ENCODE measurements around the gene EPM2A.
"Not testable (repeated sequence)": the region's sequence is repeated elsewhere in the genome, so short reads cannot be mapped to it uniquely, and the experiment has no call there.

The EPM2A gene

GRCh38 chr6:145733207-145733606 lies 2.1 kb downstream of the EPM2A start:
- no peak for DNase-seq

- DNase-seq, result no peak
Measured at GRCh38 chr6:145731447-145731846, 3.9 kb downstream of the EPM2A start.

- no peak for DNase-seq
Measured at GRCh38 chr6:145729887-145730286, 5.4 kb downstream of the EPM2A start.

GRCh38 chr6:145728444-145729385 lies 6.6 kb downstream of the EPM2A start:
- no peak for DNase-seq

GRCh38 chr6:145727817-145728388 lies 7.4 kb downstream of the EPM2A start:
- DNase-seq, result no peak

GRCh38 chr6:145725570-145725969 lies 9.8 kb downstream of the EPM2A start:
- no peak for DNase-seq

- DNase-seq, result no peak
Measured at GRCh38 chr6:145723646-145724045, 11.7 kb downstream of the EPM2A start.

GRCh38 chr6:145722190-145722589 lies 13.1 kb downstream of the EPM2A start:
- DNase-seq, result no peak

GRCh38 chr6:145721144-145721543 lies 14.2 kb downstream of the EPM2A start:
- DNase-seq, result no peak

GRCh38 chr6:145715426-145715825 lies 19.9 kb downstream of the EPM2A start:
- no peak for DNase-seq

GRCh38 chr6:145714731-145715130 lies 20.6 kb downstream of the EPM2A start:
- no peak for DNase-seq

- DNase-seq, result no peak
Measured at GRCh38 chr6:145713773-145714172, 21.5 kb downstream of the EPM2A start.

- no peak for DNase-seq
Measured at GRCh38 chr6:145711372-145711771, 23.9 kb downstream of the EPM2A start.

GRCh38 chr6:145707397-145707796 lies 27.9 kb downstream of the EPM2A start:
- DNase-seq, result no peak

- DNase-seq, result no peak
Measured at GRCh38 chr6:145705561-145705960, 29.8 kb downstream of the EPM2A start.

GRCh38 chr6:145704143-145704781 lies 31.1 kb downstream of the EPM2A start:
- DNase-seq, result no peak

GRCh38 chr6:145699462-145699861 lies 35.9 kb downstream of the EPM2A start:
- DNase-seq, result no peak

- DNase-seq, result not testable (repeated sequence)
Measured at GRCh38 chr6:145697401-145697800, 37.9 kb downstream of the EPM2A start.

GRCh38 chr6:145694083-145694737 lies 41.1 kb downstream of the EPM2A start:
- no peak for DNase-seq

- no peak for DNase-seq
Measured at GRCh38 chr6:145690969-145691368, 44.4 kb downstream of the EPM2A start.

- DNase-seq, result no peak
Measured at GRCh38 chr6:145689529-145689928, 45.8 kb downstream of the EPM2A start.

GRCh38 chr6:145688493-145688905 lies 46.8 kb downstream of the EPM2A start:
- DNase-seq, result no peak

GRCh38 chr6:145685932-145686331 lies 49.4 kb downstream of the EPM2A start:
- DNase-seq, result no peak
